WTC11 (cell line): Measurements from ENCODE around the gene MARK2.

Source experiments
- CREB1 ChIP-seq: sonication (generic); formaldehyde crosslinking; IDR thresholded peaks from 2 replicates; pipeline ENCODE4 v1.8.0; 2023; ENCODE audit warnings: mild to moderate bottlenecking, missing genetic modification reagents
- CTCF ChIP-seq: fragments of 200-600 bp; IDR thresholded peaks from 2 replicates; pipeline ENCODE4 v1.8.0; 2022; ENCODE audit warnings: antibody characterized with exemption
- FOXK1 ChIP-seq: sonication (generic); formaldehyde crosslinking; IDR thresholded peaks from 2 replicates; pipeline ENCODE4 v1.8.0; 2022; ENCODE audit warnings: mild to moderate bottlenecking, moderate library complexity, missing genetic modification reagents
- GABPB1 ChIP-seq: sonication (generic); formaldehyde crosslinking; IDR thresholded peaks from 2 replicates; pipeline ENCODE4 v1.8.1; 2023; ENCODE audit warnings: mild to moderate bottlenecking, missing genetic modification reagents
- MLX ChIP-seq: sonication (generic); formaldehyde crosslinking; IDR thresholded peaks from 2 replicates; pipeline ENCODE4 v1.8.1; 2023; ENCODE audit warnings: mild to moderate bottlenecking, missing genetic modification reagents, moderate library complexity
- NR2C2 ChIP-seq: sonication (generic); formaldehyde crosslinking; IDR thresholded peaks from 2 replicates; pipeline ENCODE4 v1.8.0; 2022; ENCODE audit warnings: mild to moderate bottlenecking, missing genetic modification reagents
- ZNF121 ChIP-seq: sonication (generic); formaldehyde crosslinking; IDR thresholded peaks from 2 replicates; pipeline ENCODE4 v1.8.0; 2023; ENCODE audit warnings: missing genetic modification reagents
- ZNF423 ChIP-seq: fragments of 250-450 bp; sonication (Bioruptor Pico); IDR thresholded peaks from 2 replicates; pipeline ENCODE4 v2.1.2; 2022; ENCODE audit warnings: mild to moderate bottlenecking, moderate library complexity
- TF ChIP-seq, protein P1 (sequence below): sonication (generic); formaldehyde crosslinking; IDR thresholded peaks from 2 replicates; pipeline ENCODE4 v1.8.1; 2022; ENCODE audit warnings: mild to moderate bottlenecking, moderate library complexity, missing genetic modification reagents
- TF ChIP-seq, protein P2 (sequence below): sonication (generic); formaldehyde crosslinking; IDR thresholded peaks from 2 replicates; pipeline ENCODE4 v1.8.0; 2022; ENCODE audit warnings: mild to moderate bottlenecking, missing genetic modification reagents

DNA sequence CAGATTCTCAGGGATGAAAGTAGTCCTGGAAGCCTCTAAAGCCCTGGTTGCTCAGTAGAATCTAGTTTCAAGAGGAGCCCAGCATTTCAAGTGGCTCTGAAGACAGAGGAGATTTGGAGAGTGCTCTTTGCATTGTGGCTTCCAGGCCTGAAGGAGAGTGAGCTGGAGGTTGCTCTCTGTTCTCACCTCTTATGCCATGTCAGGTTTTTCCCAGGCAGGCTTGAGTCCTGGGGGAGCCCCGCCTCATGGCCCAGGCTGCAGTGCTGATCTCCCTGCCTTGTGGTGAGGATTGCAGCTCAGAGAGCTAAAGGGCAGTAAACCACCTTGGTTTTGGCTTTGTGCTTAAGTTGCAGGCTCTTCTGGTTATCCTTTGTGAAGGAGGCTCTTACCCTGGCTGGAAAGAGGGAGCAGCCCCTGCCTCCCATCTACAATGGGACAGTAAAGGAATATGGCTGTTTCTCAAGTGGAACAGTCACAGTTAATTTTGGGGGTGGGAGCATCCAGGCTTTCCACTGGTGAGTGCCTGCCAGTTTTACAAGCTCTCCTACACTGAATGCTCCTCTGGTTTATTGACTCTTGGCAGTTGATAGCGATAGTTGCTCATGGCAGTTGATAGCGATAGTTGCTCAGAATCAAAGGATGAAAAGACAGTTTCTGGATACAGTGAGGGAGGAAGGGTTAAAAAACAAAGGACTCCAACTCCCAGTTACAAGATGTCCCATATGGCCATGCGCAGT lies 45.5 kb downstream of the MARK2 start:
- no peak for TF ChIP-seq CTCF
- no peak for TF ChIP-seq GABPB1 (CRISPR knock-in tag)
- TF ChIP-seq ZNF121, result no peak
- no peak for TF ChIP-seq ZNF423 (CRISPR knock-in tag)
- no peak for TF ChIP-seq NR2C2 (CRISPR knock-in tag)
- no peak for TF ChIP-seq FOXK1 (CRISPR knock-in tag)
- TF ChIP-seq, protein P1, sequence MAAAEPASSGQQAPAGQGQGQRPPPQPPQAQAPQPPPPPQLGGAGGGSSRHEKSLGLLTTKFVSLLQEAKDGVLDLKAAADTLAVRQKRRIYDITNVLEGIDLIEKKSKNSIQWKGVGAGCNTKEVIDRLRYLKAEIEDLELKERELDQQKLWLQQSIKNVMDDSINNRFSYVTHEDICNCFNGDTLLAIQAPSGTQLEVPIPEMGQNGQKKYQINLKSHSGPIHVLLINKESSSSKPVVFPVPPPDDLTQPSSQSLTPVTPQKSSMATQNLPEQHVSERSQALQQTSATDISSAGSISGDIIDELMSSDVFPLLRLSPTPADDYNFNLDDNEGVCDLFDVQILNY (CRISPR knock-in tag), result no peak
- TF ChIP-seq, protein P2, sequence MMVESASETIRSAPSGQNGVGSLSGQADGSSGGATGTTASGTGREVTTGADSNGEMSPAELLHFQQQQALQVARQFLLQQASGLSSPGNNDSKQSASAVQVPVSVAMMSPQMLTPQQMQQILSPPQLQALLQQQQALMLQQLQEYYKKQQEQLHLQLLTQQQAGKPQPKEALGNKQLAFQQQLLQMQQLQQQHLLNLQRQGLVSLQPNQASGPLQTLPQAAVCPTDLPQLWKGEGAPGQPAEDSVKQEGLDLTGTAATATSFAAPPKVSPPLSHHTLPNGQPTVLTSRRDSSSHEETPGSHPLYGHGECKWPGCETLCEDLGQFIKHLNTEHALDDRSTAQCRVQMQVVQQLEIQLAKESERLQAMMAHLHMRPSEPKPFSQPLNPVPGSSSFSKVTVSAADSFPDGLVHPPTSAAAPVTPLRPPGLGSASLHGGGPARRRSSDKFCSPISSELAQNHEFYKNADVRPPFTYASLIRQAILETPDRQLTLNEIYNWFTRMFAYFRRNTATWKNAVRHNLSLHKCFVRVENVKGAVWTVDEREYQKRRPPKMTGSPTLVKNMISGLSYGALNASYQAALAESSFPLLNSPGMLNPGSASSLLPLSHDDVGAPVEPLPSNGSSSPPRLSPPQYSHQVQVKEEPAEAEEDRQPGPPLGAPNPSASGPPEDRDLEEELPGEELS, result no peak
- no peak for TF ChIP-seq CREB1
- no peak for TF ChIP-seq MLX (CRISPR knock-in tag)
